PC-3 (cell line): ENCODE data around the gene CSRP1. TPM values are rescaled to one million over a fixed set of nuclear protein-coding genes. Genes with fewer than 3 reads are reported as not detected.

ENCODE experiments used
- ATAC-seq: fragments of 200-7000 bp; cut with Tn5 transposase; 2 replicates; pipeline ENCODE4 v1.9.1; 2020; ENCODE audit warnings: mild to moderate bottlenecking, moderate library complexity
- BruUV-seq: library from RNA; stranded (reverse); fragments of 400-500 nt; replicated peaks from 2 replicates; lab custom pipeline; 2021; lab: Mats Ljungman, UMichigan
- CTCF ChIA-PET: fragments of 300-600 bp; sonication (Branson Sonifier 250); formaldehyde crosslinking; loops from one replicate; lab custom pipeline; 2022; ENCODE audit warnings: antibody characterized with exemption; lab: Charles Lee
- POLR2A ChIA-PET: fragments of 300-600 bp; sonication (Branson Sonifier 250); formaldehyde crosslinking; loops from one replicate; lab custom pipeline; 2022; ENCODE audit warnings: antibody characterized with exemption; ENCODE audit not compliant: unreplicated experiment; lab: Charles Lee
- DNase-seq: peaks from one replicate; pipeline ENCODE4 v3.0.0-alpha.2; 2015
- H2AFZ ChIP-seq: fragments of 300-600 bp; sonication (generic); 2 replicates; pipeline ENCODE4 v1.6.0; 2016; ENCODE audit warnings: antibody characterized with exemption, low read length
- H3F3A ChIP-seq: fragments of 300-600 bp; sonication (generic); one replicate; pipeline ENCODE4 v1.6.0; 2017; ENCODE audit warnings: antibody characterized with exemption, low read length, control low read depth, mild to moderate bottlenecking; ENCODE audit not compliant: unreplicated experiment
- H3K27ac ChIP-seq: fragments of 300-600 bp; sonication (generic); 2 replicates; pipeline ENCODE4 v1.5.1; 2016; ENCODE audit warnings: mild to moderate bottlenecking, low read length
- H3K27me3 ChIP-seq: fragments of 300-600 bp; sonication (generic); 2 replicates; pipeline ENCODE4 v1.6.1; 2016; ENCODE audit warnings: low read length, mixed read lengths
- H3K36me3 ChIP-seq: fragments of 300-600 bp; sonication (generic); 2 replicates; pipeline ENCODE4 v1.6.1; 2016; ENCODE audit warnings: low read depth, mixed run types, low read length, mixed read lengths
- H3K4me1 ChIP-seq: fragments of 300-600 bp; sonication (generic); 2 replicates; pipeline ENCODE4 v1.5.1; 2016; ENCODE audit warnings: low read length; ENCODE audit not compliant: insufficient read depth
- H3K4me2 ChIP-seq: fragments of 300-600 bp; sonication (generic); 2 replicates; pipeline ENCODE4 v1.6.0; 2016; ENCODE audit warnings: low read length
- H3K4me3 ChIP-seq: fragments of 300-600 bp; sonication (generic); 2 replicates; pipeline ENCODE4 v1.5.1; 2016; ENCODE audit warnings: mild to moderate bottlenecking, low read length, mixed read lengths
- H3K79me2 ChIP-seq: fragments of 300-600 bp; sonication (generic); 2 replicates; pipeline ENCODE4 v1.6.1; 2017; ENCODE audit warnings: low read length, mixed read lengths
- H3K9ac ChIP-seq: fragments of 300-600 bp; sonication (generic); 2 replicates; pipeline ENCODE4 v1.6.0; 2016; ENCODE audit warnings: mild to moderate bottlenecking, low read length
- H3K9me2 ChIP-seq: fragments of 300-600 bp; sonication (generic); replicated peaks from 2 replicates; pipeline ENCODE4 v1.6.1; 2016; ENCODE audit warnings: mixed run types, low read length, mixed read lengths
- H3K9me3 ChIP-seq: fragments of 300-600 bp; sonication (generic); 2 replicates; pipeline ENCODE4 v1.6.1; 2016; ENCODE audit warnings: low read length, mixed read lengths
- H4K20me1 ChIP-seq: fragments of 300-600 bp; sonication (generic); 2 replicates; pipeline ENCODE4 v1.6.1; 2016; ENCODE audit warnings: low read length, mixed read lengths
- CTCF ChIP-seq: fragments of 300-600 bp; sonication (generic); conservative IDR thresholded peaks from 2 replicates; pipeline ENCODE4 v1.5.1; 2017; ENCODE audit warnings: antibody characterized with exemption, low read depth, mild to moderate bottlenecking, low read length
- EZH2 ChIP-seq: fragments of 300-600 bp; sonication (generic); IDR thresholded peaks from one replicate; pipeline ENCODE4 v1.6.1; 2017; ENCODE audit warnings: antibody characterized with exemption, mild to moderate bottlenecking, low read length; ENCODE audit not compliant: unreplicated experiment
- EZH2phosphoT487 ChIP-seq: fragments of 300-600 bp; sonication (generic); IDR thresholded peaks from 2 replicates; pipeline ENCODE4 v1.6.1; 2018; ENCODE audit warnings: mild to moderate bottlenecking, antibody characterized with exemption, low read length, borderline replicate concordance
- intact Hi-C: fragments of 100-400 bp; cut with micrococcal nuclease; formaldehyde crosslinking; loops from 2 replicates; pipeline ENCODE4 v1.9.0; 2023
- total RNA-seq: library from RNA; depleted of rRNA; stranded (reverse); fragments of >200 nt; gene quantifications from 2 replicates; pipeline ENCODE4 v1.2.3, GENCODE V29; 2014

CSRP1 gene
- total RNA-seq, 1 experiment from 2014 or later = 147 TPM

- peaks cover 66% of the 10 kb centered on the region for H3K79me2 ChIP-seq
- peak; percentile 74 for DNase-seq
- ChIA-PET CTCF (interaction anchor here (1.7 kb wide), 1 partner anchor 24 kb away, joined by 8 read pairs; no protein-coding TSS in a partner anchor), POLR2A (interaction anchor here (0.6 to 1.2 kb wide), 3 partner anchors 9 to 506 kb away, joined by 3 to 11 read pairs (median 8); no protein-coding TSS in a partner anchor)
- BruUV-seq = no TSS peak
- H3K9ac ChIP-seq = peak overlapping the region; percentile 83
- no peak for TF ChIP-seq EZH2
- no peak for TF ChIP-seq CTCF
- no peak for TF ChIP-seq EZH2phosphoT487
- peak overlapping the region; percentile 95 for H3K4me2 ChIP-seq
- no peaks in the 10 kb centered on the region for H3K27me3 ChIP-seq
- no peaks in the 10 kb centered on the region for H3K9me3 ChIP-seq
- peak overlapping the region; percentile 76 for H3K4me3 ChIP-seq
- no peak overlapping the region for H2AFZ ChIP-seq
- H3K4me1 ChIP-seq = peaks cover 68% of the 10 kb centered on the region
- peak overlapping the region; percentile 89 for H3K27ac ChIP-seq
- no peaks in the 10 kb centered on the region for H3K9me2 ChIP-seq
- H4K20me1 ChIP-seq = peaks cover 9% of the 10 kb centered on the region; the same call in 1 of the 2 replicates
- no peaks in the 10 kb centered on the region for H3F3A ChIP-seq
- intact Hi-C loops = no loop called here
- H3K36me3 ChIP-seq = no peaks in the 10 kb centered on the region
- ATAC-seq = peak; percentile 67
These were observed 1.4 kb downstream of the CSRP1 start for GRCh38 chr1:201505503-201505890.

DNA sequence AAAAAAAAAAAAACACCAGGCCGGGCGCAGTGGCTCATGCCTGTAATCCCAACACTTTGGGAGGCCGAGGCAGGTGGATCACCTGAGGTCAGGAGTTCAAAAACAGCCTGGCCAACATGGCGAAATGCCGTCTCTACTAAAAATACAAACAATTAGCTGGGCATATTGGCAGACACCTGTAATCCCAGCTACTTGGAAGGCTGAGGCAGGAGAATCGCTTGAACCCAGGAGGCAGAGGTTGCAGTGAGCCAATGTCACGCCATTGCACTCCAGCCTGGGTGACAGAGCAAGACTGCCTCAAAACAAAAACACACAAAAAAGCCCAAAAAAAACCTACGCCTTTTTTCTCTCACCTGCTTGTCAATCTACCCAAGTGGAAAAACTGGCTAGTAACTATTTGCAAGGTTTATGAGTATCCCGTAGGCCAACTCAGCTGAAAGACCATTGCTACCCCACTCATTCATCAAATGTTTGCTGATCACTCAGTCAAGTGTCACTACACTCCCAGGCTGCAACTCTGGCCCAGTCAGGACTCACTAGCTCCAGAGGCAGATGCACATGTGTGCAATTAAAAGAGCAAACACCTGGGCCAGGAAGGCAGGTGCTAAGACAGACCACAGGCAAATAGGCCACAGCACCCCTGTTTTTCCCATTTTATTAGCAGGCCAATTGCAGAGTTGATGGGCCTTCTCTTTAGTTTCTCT, 2.0 kb downstream of the CSRP1 start:
- TF ChIP-seq EZH2 (no peak), EZH2phosphoT487 (no peak), CTCF (no peak)
- intact Hi-C loops = no loop called here
- Histone ChIP-seq H3K79me2 (peaks cover 72% of the 10 kb centered on the region), H4K20me1 (peaks cover 9% of the 10 kb centered on the region; the same call in 1 of the 2 replicates), H3K9me2 (no peaks in the 10 kb centered on the region), H3K9me3 (no peaks in the 10 kb centered on the region), H3K4me1 (peaks cover 67% of the 10 kb centered on the region), H3F3A (no peaks in the 10 kb centered on the region), H3K27ac (peak overlapping the region; percentile 89), H3K27me3 (no peaks in the 10 kb centered on the region), H3K36me3 (no peaks in the 10 kb centered on the region), H3K4me2 (peak overlapping the region; percentile 95), H2AFZ (no peak overlapping the region), H3K4me3 (peak overlapping the region; percentile 76), H3K9ac (peak overlapping the region; percentile 83)
- POLR2A ChIA-PET = interaction anchor here (0.6 to 1.2 kb wide), 2 partner anchors 9 to 25 kb away, joined by 3 to 11 read pairs; no protein-coding TSS in a partner anchor
- CTCF ChIA-PET = interaction anchor here (1.4 to 1.7 kb wide), 2 partner anchors 8 to 23 kb away, joined by 5 to 8 read pairs; no protein-coding TSS in a partner anchor
- no TSS peak for BruUV-seq
- DNase-seq (peak; percentile 54), ATAC-seq (peak; percentile 5; the same call in 1 of the 2 replicates)

DNA sequence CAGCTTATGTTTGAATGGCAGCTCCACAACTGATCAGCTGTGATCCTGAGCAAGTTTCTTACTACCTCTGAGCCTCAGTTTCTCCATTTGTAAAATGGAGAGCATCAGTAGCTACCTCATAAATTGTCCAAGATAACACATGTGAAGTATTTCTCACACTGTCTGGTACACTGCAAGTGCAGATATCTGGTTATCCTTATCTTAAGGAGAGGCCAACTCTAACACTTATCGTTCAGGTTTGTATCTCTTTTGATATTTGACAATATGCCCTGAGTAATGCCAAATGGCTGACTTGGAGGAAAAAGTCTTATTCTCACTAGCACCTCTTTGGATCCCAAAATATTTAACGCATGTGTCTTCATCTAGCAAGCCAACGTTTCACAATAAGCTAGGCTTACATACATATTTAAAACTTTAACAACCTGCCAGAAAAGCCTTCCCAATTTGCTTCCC, 2.7 kb downstream of the CSRP1 start:
- no TSS peak for BruUV-seq
- Histone ChIP-seq H3K9me3 (no peaks in the 10 kb centered on the region), H2AFZ (no peak overlapping the region), H3K9ac (peak overlapping the region; percentile 83), H3K4me2 (peak overlapping the region; percentile 95), H3K9me2 (no peaks in the 10 kb centered on the region), H3K27ac (peak overlapping the region; percentile 89), H3K36me3 (no peaks in the 10 kb centered on the region), H3K4me1 (peaks cover 62% of the 10 kb centered on the region), H3K27me3 (no peaks in the 10 kb centered on the region), H3K79me2 (peaks cover 79% of the 10 kb centered on the region), H3K4me3 (peak overlapping the region; percentile 44), H4K20me1 (peaks cover 9% of the 10 kb centered on the region; the same call in 1 of the 2 replicates), H3F3A (no peaks in the 10 kb centered on the region)
- intact Hi-C loops = no loop called here
- TF ChIP-seq EZH2 = no peak
- no peak for TF ChIP-seq EZH2phosphoT487
- no peak for TF ChIP-seq CTCF
- DNase-seq (no peak), ATAC-seq (no peak)
- ChIA-PET CTCF (interaction anchor here (0.6 to 1.4 kb wide), 2 partner anchors 9 to 12 kb away, joined by 5 read pairs; no protein-coding TSS in a partner anchor), POLR2A (no interaction called here)
